Measurements from ENCODE around the gene TNRC6C. TPM values are rescaled to one million over a fixed set of nuclear protein-coding genes. Genes with fewer than 3 reads are reported as not detected.

Gene TNRC6C
- total RNA-seq, 2 donors from 2014 or later = 64.4 to 64.5 TPM

GRCh38 chr17:78106211-78106610, 147.7 kb downstream of the TNRC6C start:
- DNase-seq (no peak), ATAC-seq (no peak)
- H3K4me3 Mint-ChIP-seq = no peak overlapping the region
- H3K9me3 ChIP-seq (ENCODE audit: control insufficient read depth, low read length, poor library complexity, severe bottlenecking) = no peaks in the 10 kb centered on the region
- peaks cover 12% of the 10 kb centered on the region for H3K4me1 Mint-ChIP-seq
- H3K36me3 Mint-ChIP-seq (ENCODE audit: low read depth) = no peaks in the 10 kb centered on the region
- no peak overlapping the region for H3K27ac Mint-ChIP-seq
- H3K27me3 Mint-ChIP-seq = no peaks in the 10 kb centered on the region

GRCh38 chr17:78107457-78107856, 149.0 kb downstream of the TNRC6C start:
- Mint-ChIP-seq H3K27me3 (no peaks in the 10 kb centered on the region), H3K36me3 (ENCODE audit: low read depth) (peaks cover 1% of the 10 kb centered on the region), H3K4me3 (no peak overlapping the region), H3K4me1 (peaks cover 12% of the 10 kb centered on the region), H3K27ac (peak overlapping the region; percentile 77)
- no peaks in the 10 kb centered on the region for H3K9me3 ChIP-seq (ENCODE audit: control insufficient read depth, low read length, poor library complexity, severe bottlenecking)
- no peak for ATAC-seq
- no peak for DNase-seq

GRCh38 chr17:78107976-78108725, 149.6 kb downstream of the TNRC6C start:
- no peaks in the 10 kb centered on the region for H3K9me3 ChIP-seq (ENCODE audit: control insufficient read depth, low read length, poor library complexity, severe bottlenecking)
- H3K4me3 Mint-ChIP-seq = peak overlapping the region; percentile 36
- DNase-seq (no peak), ATAC-seq (no peak)
- peaks cover 3% of the 10 kb centered on the region for H3K36me3 Mint-ChIP-seq (ENCODE audit: low read depth)
- no peaks in the 10 kb centered on the region for H3K27me3 Mint-ChIP-seq
- peak overlapping the region; percentile 77 for H3K27ac Mint-ChIP-seq
- peaks cover 16% of the 10 kb centered on the region for H3K4me1 Mint-ChIP-seq

GRCh38 chr17:78108726-78109488, 150.4 kb downstream of the TNRC6C start:
- ATAC-seq (no peak), DNase-seq (no peak)
- Mint-ChIP-seq H3K27ac (peak overlapping the region; percentile 77), H3K4me1 (peaks cover 23% of the 10 kb centered on the region), H3K4me3 (peak overlapping the region; percentile 36), H3K36me3 (ENCODE audit: low read depth) (peaks cover 3% of the 10 kb centered on the region), H3K27me3 (no peaks in the 10 kb centered on the region)
- H3K9me3 ChIP-seq (ENCODE audit: control insufficient read depth, low read length, poor library complexity, severe bottlenecking) = no peaks in the 10 kb centered on the region

GRCh38 chr17:78109489-78109761, 150.9 kb downstream of the TNRC6C start:
- ATAC-seq (no peak), DNase-seq (no peak)
- peaks cover 3% of the 10 kb centered on the region for H3K36me3 Mint-ChIP-seq (ENCODE audit: low read depth)

GRCh38 chr17:78110363-78111015, 152.0 kb downstream of the TNRC6C start:
- peaks cover 35% of the 10 kb centered on the region for H3K4me1 Mint-ChIP-seq
- H3K36me3 Mint-ChIP-seq (ENCODE audit: low read depth) = peaks cover 3% of the 10 kb centered on the region
- ATAC-seq = no peak
- peak overlapping the region; percentile 80 for H3K27ac Mint-ChIP-seq
- no peaks in the 10 kb centered on the region for H3K27me3 Mint-ChIP-seq
- no peaks in the 10 kb centered on the region for H3K9me3 ChIP-seq (ENCODE audit: control insufficient read depth, low read length, poor library complexity, severe bottlenecking)
- no peak overlapping the region for H3K4me3 Mint-ChIP-seq
- no peak for DNase-seq

More at GRCh38 chr17:78109489-78109761, 150.9 kb downstream of the TNRC6C start:
- Mint-ChIP-seq H3K4me3 (no peak overlapping the region), H3K4me1 (peaks cover 28% of the 10 kb centered on the region), H3K27ac (no peak overlapping the region), H3K27me3 (no peaks in the 10 kb centered on the region)
- H3K9me3 ChIP-seq (ENCODE audit: control insufficient read depth, low read length, poor library complexity, severe bottlenecking) = no peaks in the 10 kb centered on the region

GRCh38 chr17:78111016-78111726, 152.7 kb downstream of the TNRC6C start:
- no peak for ATAC-seq
- Mint-ChIP-seq H3K4me1 (peaks cover 35% of the 10 kb centered on the region), H3K27me3 (no peaks in the 10 kb centered on the region), H3K36me3 (ENCODE audit: low read depth) (peaks cover 3% of the 10 kb centered on the region), H3K4me3 (peak overlapping the region; percentile 5), H3K27ac (peak overlapping the region; percentile 80)
- no peaks in the 10 kb centered on the region for H3K9me3 ChIP-seq (ENCODE audit: control insufficient read depth, low read length, poor library complexity, severe bottlenecking)
- no peak for DNase-seq

GRCh38 chr17:78111727-78112517, 153.4 kb downstream of the TNRC6C start:
- DNase-seq (no peak), ATAC-seq (peak; percentile 4)
- no peak overlapping the region for H3K4me3 Mint-ChIP-seq
- H3K27ac Mint-ChIP-seq = peak overlapping the region; percentile 92
- H3K9me3 ChIP-seq (ENCODE audit: control insufficient read depth, low read length, poor library complexity, severe bottlenecking) = no peaks in the 10 kb centered on the region
- no peaks in the 10 kb centered on the region for H3K27me3 Mint-ChIP-seq
- peaks cover 36% of the 10 kb centered on the region for H3K4me1 Mint-ChIP-seq
- peaks cover 3% of the 10 kb centered on the region for H3K36me3 Mint-ChIP-seq (ENCODE audit: low read depth)

- Mint-ChIP-seq H3K27me3 (no peaks in the 10 kb centered on the region), H3K27ac (peak overlapping the region; percentile 92), H3K36me3 (ENCODE audit: low read depth) (peaks cover 3% of the 10 kb centered on the region), H3K4me3 (peak overlapping the region; percentile 80), H3K4me1 (peaks cover 36% of the 10 kb centered on the region)
- DNase-seq = peak; percentile 67 to 83 (median 72)
- ATAC-seq = peak; percentile 84
- H3K9me3 ChIP-seq (ENCODE audit: control insufficient read depth, low read length, poor library complexity, severe bottlenecking) = no peaks in the 10 kb centered on the region
Observed at GRCh38 chr17:78112518-78113471, 154.3 kb downstream of the TNRC6C start.

- H3K4me1 Mint-ChIP-seq = peaks cover 34% of the 10 kb centered on the region
- ATAC-seq = peak; percentile 43
- H3K27me3 Mint-ChIP-seq = no peaks in the 10 kb centered on the region
- peak overlapping the region; percentile 45 for H3K4me3 Mint-ChIP-seq
- no peaks in the 10 kb centered on the region for H3K9me3 ChIP-seq (ENCODE audit: control insufficient read depth, low read length, poor library complexity, severe bottlenecking)
- peak overlapping the region; percentile 92 for H3K27ac Mint-ChIP-seq
- peaks cover 3% of the 10 kb centered on the region for H3K36me3 Mint-ChIP-seq (ENCODE audit: low read depth)
- DNase-seq = no peak
Observed at GRCh38 chr17:78113804-78114785, 155.6 kb downstream of the TNRC6C start.

Data from T-helper 17 cell (primary cell).